Activated T-helper 17 cell treated with anti-CD3 and anti-CD28 coated beads, Interleukin-2, amount 50 U/mL, for 72 hours (primary cell): ENCODE data around the gene CLK3. TPM values are rescaled to one million over a fixed set of nuclear protein-coding genes. Genes with fewer than 3 reads are reported as not detected.
"Not testable (repeated sequence)": the region's sequence is repeated elsewhere in the genome, so short reads cannot be mapped to it uniquely, and the experiment has no call there.

ENCODE experiments used
- ATAC-seq: fragments of 150-1000 bp; cut with Tn5 transposase; replicated peaks from 2 replicates; pipeline ENCODE4 v1.10.0; 2021; ENCODE audit warnings: mild to moderate bottlenecking, moderate library complexity
- H3K27ac Mint-ChIP-seq: one replicate; pipeline ENCODE4 v1.8.0; 2022; ENCODE audit warnings: mixed read lengths
- H3K27me3 Mint-ChIP-seq: one replicate; pipeline ENCODE4 v1.8.0; 2022; ENCODE audit warnings: mixed read lengths
- H3K36me3 Mint-ChIP-seq: one replicate; pipeline ENCODE4 v1.8.0; 2022; ENCODE audit warnings: low read depth, mild to moderate bottlenecking, mixed read lengths
- H3K4me1 Mint-ChIP-seq: one replicate; pipeline ENCODE4 v1.8.0; 2022; ENCODE audit warnings: mixed read lengths
- H3K4me3 Mint-ChIP-seq: one replicate; pipeline ENCODE4 v1.8.0; 2022; ENCODE audit warnings: mild to moderate bottlenecking, mixed read lengths
- H3K9me3 Mint-ChIP-seq: one replicate; pipeline ENCODE4 v1.8.0; 2022; ENCODE audit warnings: mixed read lengths
- total RNA-seq, 2 donors: library from RNA; stranded (reverse); gene quantifications; one replicate each; pipeline ENCODE4 v1.2.3, GENCODE V29; 2022

CLK3 gene
- total RNA-seq, 2 donors from 2014 or later: 117 to 179 TPM

- peaks cover 9% of the 10 kb centered on the region for H3K4me1 Mint-ChIP-seq
Measured at GRCh38 chr15:74594455-74594854, 21.2 kb upstream of the CLK3 start.

GRCh38 chr15:74595271-74595670 is 20.4 kb upstream of the CLK3 start:
- Mint-ChIP-seq H3K4me3 (no peak overlapping the region), H3K27ac (peak overlapping the region; percentile 29), H3K4me1 (peaks cover 9% of the 10 kb centered on the region), H3K27me3 (no peaks in the 10 kb centered on the region), H3K36me3 (peaks cover 71% of the 10 kb centered on the region), H3K9me3 (no peaks in the 10 kb centered on the region)
- ATAC-seq: no peak

More at GRCh38 chr15:74594455-74594854, 21.2 kb upstream of the CLK3 start:
- Mint-ChIP-seq H3K9me3 (no peaks in the 10 kb centered on the region), H3K36me3 (peaks cover 79% of the 10 kb centered on the region), H3K27me3 (no peaks in the 10 kb centered on the region), H3K27ac (no peak overlapping the region), H3K4me3 (no peak overlapping the region)
- ATAC-seq: no peak

- not testable (repeated sequence) for H3K9me3 Mint-ChIP-seq, H3K4me3 Mint-ChIP-seq, ATAC-seq, H3K4me1 Mint-ChIP-seq, H3K27ac Mint-ChIP-seq, H3K27me3 Mint-ChIP-seq
- peaks cover 58% of the 10 kb centered on the region for H3K36me3 Mint-ChIP-seq
Measured at GRCh38 chr15:74596736-74597135, 18.9 kb upstream of the CLK3 start.

- H3K9me3 Mint-ChIP-seq: not testable (repeated sequence)
Measured at GRCh38 chr15:74597146-74597705, 18.4 kb upstream of the CLK3 start.

GRCh38 chr15:74598126-74598842 is 17.4 kb upstream of the CLK3 start:
- Mint-ChIP-seq H3K27ac (peak overlapping the region; percentile 92), H3K9me3 (no peaks in the 10 kb centered on the region), H3K4me1 (peaks cover 9% of the 10 kb centered on the region), H3K36me3 (peaks cover 45% of the 10 kb centered on the region), H3K4me3 (peak overlapping the region; percentile 88), H3K27me3 (no peaks in the 10 kb centered on the region)
- ATAC-seq: peak; percentile 100

More at GRCh38 chr15:74597146-74597705, 18.4 kb upstream of the CLK3 start:
- ATAC-seq, H3K27ac Mint-ChIP-seq, H3K27me3 Mint-ChIP-seq, H3K4me1 Mint-ChIP-seq, H3K4me3 Mint-ChIP-seq: not testable (repeated sequence)
- H3K36me3 Mint-ChIP-seq: peaks cover 54% of the 10 kb centered on the region

GRCh38 chr15:74599156-74599555 is 16.5 kb upstream of the CLK3 start:
- H3K27ac Mint-ChIP-seq: peak overlapping the region; percentile 92
- H3K27me3 Mint-ChIP-seq: no peaks in the 10 kb centered on the region
- H3K36me3 Mint-ChIP-seq: peaks cover 37% of the 10 kb centered on the region

GRCh38 chr15:74603026-74603788 is 12.4 kb upstream of the CLK3 start:
- peaks cover 6% of the 10 kb centered on the region for H3K36me3 Mint-ChIP-seq

More at GRCh38 chr15:74599156-74599555, 16.5 kb upstream of the CLK3 start:
- H3K9me3 Mint-ChIP-seq: no peaks in the 10 kb centered on the region
- peaks cover 9% of the 10 kb centered on the region for H3K4me1 Mint-ChIP-seq
- H3K4me3 Mint-ChIP-seq: peak overlapping the region; percentile 88
- no peak for ATAC-seq

GRCh38 chr15:74603789-74604705 is 11.6 kb upstream of the CLK3 start:
- ATAC-seq: no peak
- H3K4me3 Mint-ChIP-seq: no peak overlapping the region
- H3K36me3 Mint-ChIP-seq: no peaks in the 10 kb centered on the region
- no peaks in the 10 kb centered on the region for H3K9me3 Mint-ChIP-seq
- H3K4me1 Mint-ChIP-seq: no peaks in the 10 kb centered on the region
- no peaks in the 10 kb centered on the region for H3K27me3 Mint-ChIP-seq
- peak overlapping the region; percentile 10 for H3K27ac Mint-ChIP-seq

More at GRCh38 chr15:74603026-74603788, 12.4 kb upstream of the CLK3 start:
- no peaks in the 10 kb centered on the region for H3K27me3 Mint-ChIP-seq
- H3K4me1 Mint-ChIP-seq: peaks cover 4% of the 10 kb centered on the region
- peak overlapping the region; percentile 10 for H3K27ac Mint-ChIP-seq
- H3K4me3 Mint-ChIP-seq: no peak overlapping the region
- H3K9me3 Mint-ChIP-seq: no peaks in the 10 kb centered on the region
- no peak for ATAC-seq

GRCh38 chr15:74604983-74605794 is 10.4 kb upstream of the CLK3 start:
- no peak overlapping the region for H3K27ac Mint-ChIP-seq
- H3K9me3 Mint-ChIP-seq: no peaks in the 10 kb centered on the region
- no peak overlapping the region for H3K4me3 Mint-ChIP-seq
- H3K27me3 Mint-ChIP-seq: no peaks in the 10 kb centered on the region
- H3K36me3 Mint-ChIP-seq: no peaks in the 10 kb centered on the region
- no peaks in the 10 kb centered on the region for H3K4me1 Mint-ChIP-seq
- no peak for ATAC-seq

GRCh38 chr15:74605795-74606150 is 9.9 kb upstream of the CLK3 start:
- Mint-ChIP-seq H3K4me1 (no peaks in the 10 kb centered on the region), H3K4me3 (no peak overlapping the region), H3K27ac (no peak overlapping the region), H3K9me3 (no peaks in the 10 kb centered on the region), H3K36me3 (no peaks in the 10 kb centered on the region), H3K27me3 (no peaks in the 10 kb centered on the region)
- no peak for ATAC-seq

- Mint-ChIP-seq H3K36me3 (no peaks in the 10 kb centered on the region), H3K4me3 (no peak overlapping the region), H3K9me3 (no peaks in the 10 kb centered on the region), H3K4me1 (no peaks in the 10 kb centered on the region), H3K27me3 (no peaks in the 10 kb centered on the region), H3K27ac (no peak overlapping the region)
- ATAC-seq: no peak
Measured at GRCh38 chr15:74608786-74609185, 6.8 kb upstream of the CLK3 start.

- Mint-ChIP-seq H3K27me3 (no peaks in the 10 kb centered on the region), H3K4me1 (no peaks in the 10 kb centered on the region), H3K4me3 (no peak overlapping the region), H3K9me3 (no peaks in the 10 kb centered on the region), H3K36me3 (peaks cover 3% of the 10 kb centered on the region), H3K27ac (no peak overlapping the region)
- no peak for ATAC-seq
Measured at GRCh38 chr15:74609938-74610301, 5.7 kb upstream of the CLK3 start.

GRCh38 chr15:74610302-74610951 is 5.2 kb upstream of the CLK3 start:
- Mint-ChIP-seq H3K4me3 (no peak overlapping the region), H3K27ac (no peak overlapping the region), H3K27me3 (no peaks in the 10 kb centered on the region), H3K9me3 (no peaks in the 10 kb centered on the region), H3K4me1 (no peaks in the 10 kb centered on the region), H3K36me3 (peaks cover 6% of the 10 kb centered on the region)
- no peak for ATAC-seq
